Measurements from ENCODE around the gene TBC1D22A. TPM values are rescaled to one million over a fixed set of nuclear protein-coding genes. Genes with fewer than 3 reads are reported as not detected.

Gene TBC1D22A
- total RNA-seq, 3 donors from 2014 or later: 19.0 to 23.6 (median 23.6) TPM

- TF ChIP-seq, protein P1, sequence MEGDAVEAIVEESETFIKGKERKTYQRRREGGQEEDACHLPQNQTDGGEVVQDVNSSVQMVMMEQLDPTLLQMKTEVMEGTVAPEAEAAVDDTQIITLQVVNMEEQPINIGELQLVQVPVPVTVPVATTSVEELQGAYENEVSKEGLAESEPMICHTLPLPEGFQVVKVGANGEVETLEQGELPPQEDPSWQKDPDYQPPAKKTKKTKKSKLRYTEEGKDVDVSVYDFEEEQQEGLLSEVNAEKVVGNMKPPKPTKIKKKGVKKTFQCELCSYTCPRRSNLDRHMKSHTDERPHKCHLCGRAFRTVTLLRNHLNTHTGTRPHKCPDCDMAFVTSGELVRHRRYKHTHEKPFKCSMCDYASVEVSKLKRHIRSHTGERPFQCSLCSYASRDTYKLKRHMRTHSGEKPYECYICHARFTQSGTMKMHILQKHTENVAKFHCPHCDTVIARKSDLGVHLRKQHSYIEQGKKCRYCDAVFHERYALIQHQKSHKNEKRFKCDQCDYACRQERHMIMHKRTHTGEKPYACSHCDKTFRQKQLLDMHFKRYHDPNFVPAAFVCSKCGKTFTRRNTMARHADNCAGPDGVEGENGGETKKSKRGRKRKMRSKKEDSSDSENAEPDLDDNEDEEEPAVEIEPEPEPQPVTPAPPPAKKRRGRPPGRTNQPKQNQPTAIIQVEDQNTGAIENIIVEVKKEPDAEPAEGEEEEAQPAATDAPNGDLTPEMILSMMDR (IDR thresholded peaks at IDR 0.05): no peak
- TF ChIP-seq POLR2A (IDR thresholded peaks at IDR 0.05): no peak
- TF ChIP-seq POLR2AphosphoS5 (IDR thresholded peaks at IDR 0.05): no peak
- no peaks in the 10 kb centered on the region for H3K27me3 ChIP-seq
- H3K36me3 ChIP-seq: no peaks in the 10 kb centered on the region
- no peaks in the 10 kb centered on the region for H3K4me1 ChIP-seq
- no peak overlapping the region for H3K27ac ChIP-seq
- no peak for DNase-seq (ENCODE audit: low spot score in 2 of 2)
- no peak overlapping the region for H3K4me3 ChIP-seq
- no peaks in the 10 kb centered on the region for H3K9me3 ChIP-seq
- intact Hi-C loops (cut with DNase I; ENCODE audit: low total_unique reads): no loop called here
These were observed 255.8 kb downstream of the TBC1D22A start for GRCh38 chr22:47018010-47018910.

- no peak for TF ChIP-seq POLR2A (IDR thresholded peaks at IDR 0.05)
- TF ChIP-seq POLR2AphosphoS5 (IDR thresholded peaks at IDR 0.05): no peak
- TF ChIP-seq, protein P1 (IDR thresholded peaks at IDR 0.05): no peak
- no peaks in the 10 kb centered on the region for H3K9me3 ChIP-seq
- no peaks in the 10 kb centered on the region for H3K4me1 ChIP-seq
- DNase-seq (ENCODE audit: low spot score in 2 of 2): no peak
- H3K27ac ChIP-seq: no peak overlapping the region
- no peak overlapping the region for H3K4me3 ChIP-seq
- H3K27me3 ChIP-seq: no peaks in the 10 kb centered on the region
- intact Hi-C loops (cut with DNase I; ENCODE audit: low total_unique reads): loop anchor here (1.0 kb wide), 1 partner anchor 32 kb away; no protein-coding TSS in a partner anchor
- no peaks in the 10 kb centered on the region for H3K36me3 ChIP-seq
These were observed 256.8 kb downstream of the TBC1D22A start for GRCh38 chr22:47019012-47019790.

- TF ChIP-seq POLR2A (IDR thresholded peaks at IDR 0.05) (no peak), POLR2AphosphoS5 (IDR thresholded peaks at IDR 0.05) (no peak)
- TF ChIP-seq, protein P1 (IDR thresholded peaks at IDR 0.05): no peak
- H3K4me3 ChIP-seq: no peak overlapping the region
- H3K27me3 ChIP-seq: no peaks in the 10 kb centered on the region
- H3K36me3 ChIP-seq: no peaks in the 10 kb centered on the region
- H3K4me1 ChIP-seq: no peaks in the 10 kb centered on the region
- no peaks in the 10 kb centered on the region for H3K9me3 ChIP-seq
- no peak for DNase-seq (ENCODE audit: low spot score in 2 of 2)
- H3K27ac ChIP-seq: no peak overlapping the region
- intact Hi-C loops (cut with DNase I; ENCODE audit: low total_unique reads): no loop called here
These were observed 257.7 kb downstream of the TBC1D22A start for GRCh38 chr22:47020166-47020565.

GRCh38 chr22:47021371-47022074 is 259.1 kb downstream of the TBC1D22A start:
- TF ChIP-seq POLR2A (IDR thresholded peaks at IDR 0.05) (no peak), POLR2AphosphoS5 (IDR thresholded peaks at IDR 0.05) (no peak)
- TF ChIP-seq, protein P1 (IDR thresholded peaks at IDR 0.05): no peak
- Histone ChIP-seq H3K4me1 (no peaks in the 10 kb centered on the region), H3K27ac (no peak overlapping the region), H3K4me3 (no peak overlapping the region), H3K9me3 (no peaks in the 10 kb centered on the region), H3K27me3 (no peaks in the 10 kb centered on the region), H3K36me3 (no peaks in the 10 kb centered on the region)
- no peak for DNase-seq (ENCODE audit: low spot score in 2 of 2)
- intact Hi-C loops (cut with DNase I; ENCODE audit: low total_unique reads): no loop called here
